IPS DF 6.9 (cell line): Measurements from ENCODE around the gene ARHGAP21.

Source experiments
- DNase-seq: peaks from one replicate; pipeline ENCODE4 v3.0.0-alpha.2; 2013; ENCODE audit warnings: low read depth, low spot score
- H3K27ac ChIP-seq: one replicate; pipeline ENCODE4 v1.5.1; 2013; ENCODE audit warnings: low read length, control low read depth
- H3K27me3 ChIP-seq: 2 replicates; pipeline ENCODE4 v1.6.1; 2013; ENCODE audit warnings: mild to moderate bottlenecking, low read length; ENCODE audit not compliant: control insufficient read depth, insufficient read depth
- H3K36me3 ChIP-seq: 2 replicates; pipeline ENCODE4 v1.6.1; 2013; ENCODE audit warnings: low read length; ENCODE audit not compliant: control insufficient read depth, insufficient read depth
- H3K4me1 ChIP-seq: 2 replicates; pipeline ENCODE4 v1.6.1; 2013; ENCODE audit warnings: low read length; ENCODE audit not compliant: control insufficient read depth, insufficient read depth
- H3K4me3 ChIP-seq: 2 replicates; pipeline ENCODE4 v1.5.1; 2013; ENCODE audit warnings: mild to moderate bottlenecking, low read length
- H3K9me3 ChIP-seq: 2 replicates; pipeline ENCODE4 v1.6.1; 2013; ENCODE audit warnings: low read length, inconsistent platforms; ENCODE audit not compliant: control insufficient read depth, insufficient read depth
- WGBS: extraction: QIAGEN DNeasy Blood & Tissue Kit; methylation state at CpG from one replicate; pipeline ENCODE4 v1.1.7; 2013; ENCODE audit warnings: mixed read lengths, missing lambda C conversion rate; ENCODE audit not compliant: insufficient read length, insufficient coverage; 5-methylcytosine and 5-hydroxymethylcytosine counted together

The ARHGAP21 gene

GRCh38 chr10:24542314-24543270 is 181.1 kb downstream of the ARHGAP21 start:
- 100% methylated on average over 3 of the region's 14 CpGs for WGBS
- no peaks in the 10 kb centered on the region for H3K9me3 ChIP-seq
- no peak for DNase-seq
- no peak overlapping the region for H3K27ac ChIP-seq
- no peak overlapping the region for H3K4me3 ChIP-seq
- H3K4me1 ChIP-seq, result no peaks in the 10 kb centered on the region
- H3K36me3 ChIP-seq, result no peaks in the 10 kb centered on the region
- no peaks in the 10 kb centered on the region for H3K27me3 ChIP-seq

- no peak overlapping the region for H3K4me3 ChIP-seq
- no peaks in the 10 kb centered on the region for H3K36me3 ChIP-seq
- no CpG with 5 or more reads among the region's 9 CpGs for WGBS
- no peaks in the 10 kb centered on the region for H3K4me1 ChIP-seq
- no peak for DNase-seq
- no peaks in the 10 kb centered on the region for H3K27me3 ChIP-seq
- H3K27ac ChIP-seq, result no peak overlapping the region
- H3K9me3 ChIP-seq, result no peaks in the 10 kb centered on the region
These were observed 182.4 kb downstream of the ARHGAP21 start for GRCh38 chr10:24541239-24541753.

- H3K36me3 ChIP-seq, result no peaks in the 10 kb centered on the region
- no peaks in the 10 kb centered on the region for H3K4me1 ChIP-seq
- no peak overlapping the region for H3K27ac ChIP-seq
- no peaks in the 10 kb centered on the region for H3K9me3 ChIP-seq
- H3K27me3 ChIP-seq, result no peaks in the 10 kb centered on the region
- no CpG with 5 or more reads among the region's 11 CpGs for WGBS
- no peak overlapping the region for H3K4me3 ChIP-seq
- no peak for DNase-seq
These were observed 187.1 kb downstream of the ARHGAP21 start for GRCh38 chr10:24536636-24537035.

GRCh38 chr10:24533981-24534380 is 189.7 kb downstream of the ARHGAP21 start:
- Histone ChIP-seq H3K4me1 (no peaks in the 10 kb centered on the region), H3K9me3 (no peaks in the 10 kb centered on the region), H3K27me3 (no peaks in the 10 kb centered on the region), H3K27ac (no peak overlapping the region), H3K36me3 (no peaks in the 10 kb centered on the region), H3K4me3 (no peak overlapping the region)
- WGBS, result no CpG with 5 or more reads among the region's 4 CpGs
- DNase-seq, result no peak
